Measurements from ENCODE around the gene MICAL2. TPM values are rescaled to one million over a fixed set of nuclear protein-coding genes. Genes with fewer than 3 reads are reported as not detected.

The MICAL2 gene
- polyA plus RNA-seq, 4 donors = 15.9 to 41.1 (median 25.6) TPM

DNA sequence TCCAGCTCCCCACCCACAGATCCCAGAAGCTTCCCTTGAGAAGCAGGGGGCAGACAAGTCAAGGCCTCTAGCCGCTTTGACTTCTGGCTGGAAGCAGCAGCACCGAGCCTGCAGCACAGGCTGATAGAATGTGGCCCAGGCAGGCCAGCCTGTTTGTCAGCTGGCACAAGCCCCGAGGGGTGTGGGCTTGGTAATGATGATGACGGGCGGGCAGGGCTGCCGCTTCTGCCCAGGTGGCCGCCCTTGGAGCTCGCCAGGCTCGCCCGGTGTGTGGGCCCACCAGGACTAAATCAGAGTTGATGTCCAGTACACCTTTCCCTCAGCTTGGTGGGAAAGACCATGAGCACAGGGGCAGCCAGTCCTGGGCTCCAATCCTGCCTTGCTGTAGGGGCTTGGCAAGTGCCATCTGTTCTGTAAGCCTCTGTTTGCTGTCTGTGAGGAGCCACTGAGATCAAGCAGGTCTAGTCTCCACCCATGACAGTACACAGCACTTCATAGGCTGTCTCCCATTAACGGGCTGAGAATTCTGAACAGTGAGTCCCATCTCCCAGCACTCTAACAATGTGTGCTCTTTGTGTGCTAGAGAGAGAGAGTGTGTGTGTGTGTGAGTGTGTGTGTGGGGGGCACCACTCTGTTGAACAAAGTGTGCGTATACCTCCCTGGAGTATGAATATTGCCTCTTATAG lies 26.8 kb downstream of the MICAL2 start:
- Histone ChIP-seq H3K9me3 (ENCODE audit: control insufficient read depth in 2 of 2, insufficient read depth in 1 of 2, low read depth in 1 of 2, low read length in 1 of 2) (no peaks in the 10 kb centered on the region), H3K4me1 (ENCODE audit: control insufficient read depth in 3 of 3, insufficient read depth in 2 of 3, low read depth in 1 of 3, low read length in 2 of 3) (peaks cover 0 to 20% (median 9%) of the 10 kb centered on the region in 3 donors), H3K27me3 (ENCODE audit: control insufficient read depth in 3 of 3, insufficient read depth in 3 of 3, low read length in 3 of 3) (no peaks in the 10 kb centered on the region), H3K27ac (ENCODE audit: low read depth in 1 of 3, low read length in 2 of 3) (peak overlapping the region in 2 of 3 donors; percentile 4 to 30), H3K4me3 (ENCODE audit: low read depth in 1 of 3, low read length in 3 of 3) (no peak overlapping the region), H3K36me3 (ENCODE audit: control insufficient read depth in 3 of 3, insufficient read depth in 2 of 3, low read depth in 1 of 3, low read length in 3 of 3) (peaks cover 0 to 16% (median 0%) of the 10 kb centered on the region in 3 donors)
- 72 to 84% (median 77%) methylated on average over 12 of the region's 12 CpGs for WGBS, 3 donors
- DNase-seq (peak in 1 of 2 donors; percentile 32), FAIRE-seq (no peak)

DNA sequence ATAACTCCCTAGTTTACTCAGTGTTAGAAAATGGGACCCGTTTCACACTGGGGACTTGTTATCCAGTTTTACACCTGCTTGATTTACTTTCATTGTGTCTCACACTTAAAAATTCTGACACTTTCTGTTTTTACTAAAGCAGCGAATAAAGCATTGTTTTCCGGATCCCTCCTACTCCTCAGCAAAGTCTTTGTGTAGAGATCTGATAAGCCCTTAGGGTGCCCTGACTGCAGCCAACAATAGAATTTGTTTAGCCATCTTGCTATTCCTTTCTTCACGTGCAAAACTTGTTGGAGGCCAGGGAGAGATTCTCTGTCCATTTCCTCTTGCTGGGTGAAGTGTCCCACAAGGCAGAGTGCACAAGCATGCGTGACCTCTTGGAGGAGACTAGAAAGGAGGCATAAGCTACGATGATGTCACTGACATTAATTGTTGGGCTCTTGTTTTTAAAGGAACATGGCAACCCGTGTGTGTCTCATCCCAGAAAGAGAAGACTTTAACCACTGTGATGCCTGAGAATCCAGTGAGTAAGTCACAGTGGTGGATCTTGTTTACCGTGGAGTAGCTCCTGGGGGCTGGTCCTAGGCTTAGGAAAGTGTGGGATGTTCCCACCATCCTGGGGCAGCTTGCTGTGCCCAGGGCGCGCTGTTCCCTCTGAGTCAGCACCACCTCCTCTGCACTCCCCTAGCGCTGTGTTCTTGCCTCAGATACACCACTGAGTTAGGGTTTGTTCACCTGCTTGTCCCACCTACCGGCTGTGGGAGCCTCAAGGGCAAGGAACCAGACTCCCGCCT lies 27.7 kb downstream of the MICAL2 start:
- WGBS, 3 donors = 68 to 79% (median 77%) methylated on average over 13 of the region's 13 CpGs
- Histone ChIP-seq H3K27ac (ENCODE audit: low read depth in 1 of 3, low read length in 2 of 3) (peak overlapping the region in 1 of 3 donors; percentile 79), H3K27me3 (ENCODE audit: control insufficient read depth in 3 of 3, insufficient read depth in 3 of 3, low read length in 3 of 3) (no peaks in the 10 kb centered on the region), H3K36me3 (ENCODE audit: control insufficient read depth in 3 of 3, insufficient read depth in 2 of 3, low read depth in 1 of 3, low read length in 3 of 3) (peaks cover 0 to 16% (median 0%) of the 10 kb centered on the region in 3 donors), H3K9me3 (ENCODE audit: control insufficient read depth in 2 of 2, insufficient read depth in 1 of 2, low read depth in 1 of 2, low read length in 1 of 2) (no peaks in the 10 kb centered on the region), H3K4me1 (ENCODE audit: control insufficient read depth in 3 of 3, insufficient read depth in 2 of 3, low read depth in 1 of 3, low read length in 2 of 3) (peaks cover 3 to 30% (median 16%) of the 10 kb centered on the region in 3 donors), H3K4me3 (ENCODE audit: low read depth in 1 of 3, low read length in 3 of 3) (no peak overlapping the region)
- no peak for DNase-seq
- no peak for FAIRE-seq

DNA sequence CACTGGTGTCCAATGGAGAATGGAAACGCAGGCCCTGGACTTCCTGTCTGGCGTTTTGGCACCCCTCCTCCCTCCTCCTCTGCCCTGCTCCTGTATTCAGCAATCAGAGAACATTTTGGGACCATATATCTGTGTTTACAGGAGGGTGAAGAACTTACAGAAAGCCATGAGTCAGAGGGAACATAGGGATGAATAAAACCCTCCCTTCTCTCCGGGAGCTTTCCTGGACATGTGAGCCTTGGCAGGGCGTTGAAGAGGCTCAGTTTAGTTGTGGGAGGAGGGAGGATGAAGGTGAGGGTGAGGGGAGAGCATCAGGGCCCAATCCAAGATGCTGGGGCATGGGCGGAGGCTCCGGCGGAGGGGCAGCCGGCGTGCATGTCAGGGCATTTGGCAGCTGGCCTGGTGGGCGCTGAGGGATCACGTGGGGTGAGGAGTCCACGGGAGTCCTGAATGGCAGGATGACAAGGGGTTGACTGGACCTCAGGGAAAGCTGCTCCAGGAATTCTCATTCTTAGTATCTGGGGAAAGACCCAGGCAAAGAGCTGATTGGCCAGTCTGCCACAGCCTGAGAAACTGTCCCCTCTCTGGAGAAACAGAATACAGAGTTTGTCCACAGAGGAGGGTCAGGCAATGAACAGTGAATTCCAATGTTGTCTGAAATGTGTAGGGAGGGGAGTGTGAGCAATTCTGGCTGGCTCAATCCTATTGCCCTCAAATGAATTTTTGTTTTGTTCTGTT lies 28.9 kb downstream of the MICAL2 start:
- H3K4me1 ChIP-seq (ENCODE audit: control insufficient read depth in 3 of 3, insufficient read depth in 2 of 3, low read depth in 1 of 3, low read length in 2 of 3) = peaks cover 10 to 42% (median 22%) of the 10 kb centered on the region in 3 donors
- no peak for FAIRE-seq

DNA sequence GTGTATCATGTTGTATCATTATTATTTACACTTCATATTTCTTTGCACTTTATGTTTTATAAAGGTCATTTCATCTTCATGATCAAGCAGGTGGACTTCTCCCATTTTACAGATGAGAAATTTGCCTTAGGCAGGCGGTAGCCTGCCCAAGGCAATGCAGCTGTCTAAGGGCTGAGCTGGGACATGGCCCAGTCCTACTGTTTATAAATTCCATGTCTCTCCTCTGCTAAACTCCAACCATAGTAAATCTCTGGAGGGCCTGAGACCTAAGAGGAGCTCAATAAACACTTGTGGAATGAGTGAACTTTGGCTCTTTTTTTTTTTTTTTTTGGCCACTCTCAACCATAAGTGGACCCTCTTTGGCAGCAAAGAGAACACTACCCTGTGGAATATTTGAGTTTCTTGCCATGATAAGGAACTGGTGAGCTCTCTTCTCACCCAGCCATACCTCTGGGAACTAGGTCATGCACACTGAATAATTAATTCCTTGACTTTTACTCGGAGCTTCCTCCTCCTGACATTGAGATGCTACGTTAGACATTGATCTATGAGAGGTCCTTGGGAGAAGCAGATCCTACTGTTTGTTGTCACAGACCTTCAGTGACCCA lies 29.9 kb downstream of the MICAL2 start:
- H3K9me3 ChIP-seq (ENCODE audit: control insufficient read depth in 2 of 2, insufficient read depth in 1 of 2, low read depth in 1 of 2, low read length in 1 of 2) = no peaks in the 10 kb centered on the region
- H3K27me3 ChIP-seq (ENCODE audit: control insufficient read depth in 3 of 3, insufficient read depth in 3 of 3, low read length in 3 of 3) = no peaks in the 10 kb centered on the region
- peaks cover 0 to 16% (median 0%) of the 10 kb centered on the region in 3 donors for H3K36me3 ChIP-seq (ENCODE audit: control insufficient read depth in 3 of 3, insufficient read depth in 2 of 3, low read depth in 1 of 3, low read length in 3 of 3)
- H3K4me1 ChIP-seq (ENCODE audit: control insufficient read depth in 3 of 3, insufficient read depth in 2 of 3, low read depth in 1 of 3, low read length in 2 of 3) = peaks cover 14 to 51% (median 25%) of the 10 kb centered on the region in 3 donors
- DNase-seq = no peak
- no peak overlapping the region for H3K4me3 ChIP-seq (ENCODE audit: low read depth in 1 of 3, low read length in 3 of 3)
- peak overlapping the region in 2 of 3 donors; percentile 27 to 38 for H3K27ac ChIP-seq (ENCODE audit: low read depth in 1 of 3, low read length in 2 of 3)
- 66 to 88% (median 87%) methylated on average over 3 of the region's 3 CpGs for WGBS, 3 donors
- no peak for FAIRE-seq

More for the DNA sequence above, 28.9 kb downstream of the MICAL2 start:
- H3K27me3 ChIP-seq (ENCODE audit: control insufficient read depth in 3 of 3, insufficient read depth in 3 of 3, low read length in 3 of 3) = no peaks in the 10 kb centered on the region
- H3K36me3 ChIP-seq (ENCODE audit: control insufficient read depth in 3 of 3, insufficient read depth in 2 of 3, low read depth in 1 of 3, low read length in 3 of 3) = peaks cover 0 to 16% (median 0%) of the 10 kb centered on the region in 3 donors
- peak overlapping the region in 1 of 3 donors; percentile 79 for H3K27ac ChIP-seq (ENCODE audit: low read depth in 1 of 3, low read length in 2 of 3)
- no peak for DNase-seq
- H3K9me3 ChIP-seq (ENCODE audit: control insufficient read depth in 2 of 2, insufficient read depth in 1 of 2, low read depth in 1 of 2, low read length in 1 of 2) = no peaks in the 10 kb centered on the region
- 70 to 74% (median 72%) methylated on average over 12 of the region's 12 CpGs for WGBS, 3 donors
- no peak overlapping the region for H3K4me3 ChIP-seq (ENCODE audit: low read depth in 1 of 3, low read length in 3 of 3)

DNA sequence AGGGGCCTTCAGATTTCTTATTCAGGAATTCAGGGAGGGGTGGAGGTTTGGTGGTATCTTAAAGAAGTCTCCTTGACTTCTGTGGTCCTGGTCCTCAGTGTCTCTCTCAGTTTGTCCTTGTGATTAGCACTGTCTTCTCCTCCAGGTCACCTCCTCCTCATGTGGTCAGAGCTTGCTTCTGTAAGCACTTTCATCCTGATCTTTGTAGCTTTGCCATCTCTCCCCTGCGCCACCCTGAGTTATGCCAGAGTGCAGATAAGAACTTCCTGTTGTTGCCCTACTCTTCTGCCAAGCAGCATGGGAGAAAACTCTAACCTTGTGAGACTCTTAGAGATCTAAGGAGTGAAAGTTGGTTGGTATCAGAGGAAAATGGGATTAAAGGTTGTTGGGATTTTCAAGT lies 30.9 kb downstream of the MICAL2 start:
- Histone ChIP-seq H3K4me3 (ENCODE audit: low read depth in 1 of 3, low read length in 3 of 3) (no peak overlapping the region), H3K27ac (ENCODE audit: low read depth in 1 of 3, low read length in 2 of 3) (peak overlapping the region; percentile 34 to 38 (median 38)), H3K36me3 (ENCODE audit: control insufficient read depth in 3 of 3, insufficient read depth in 2 of 3, low read depth in 1 of 3, low read length in 3 of 3) (peaks cover 0 to 13% (median 0%) of the 10 kb centered on the region in 3 donors), H3K4me1 (ENCODE audit: control insufficient read depth in 3 of 3, insufficient read depth in 2 of 3, low read depth in 1 of 3, low read length in 2 of 3) (peaks cover 14 to 49% (median 25%) of the 10 kb centered on the region in 3 donors), H3K9me3 (ENCODE audit: control insufficient read depth in 2 of 2, insufficient read depth in 1 of 2, low read depth in 1 of 2, low read length in 1 of 2) (no peaks in the 10 kb centered on the region), H3K27me3 (ENCODE audit: control insufficient read depth in 3 of 3, insufficient read depth in 3 of 3, low read length in 3 of 3) (no peaks in the 10 kb centered on the region)
- DNase-seq (peak in 1 of 2 donors; percentile 83), FAIRE-seq (no peak)
- WGBS, 3 donors = 7 to 61% (median 29%) methylated on average over 1 of the region's 1 CpG

DNA sequence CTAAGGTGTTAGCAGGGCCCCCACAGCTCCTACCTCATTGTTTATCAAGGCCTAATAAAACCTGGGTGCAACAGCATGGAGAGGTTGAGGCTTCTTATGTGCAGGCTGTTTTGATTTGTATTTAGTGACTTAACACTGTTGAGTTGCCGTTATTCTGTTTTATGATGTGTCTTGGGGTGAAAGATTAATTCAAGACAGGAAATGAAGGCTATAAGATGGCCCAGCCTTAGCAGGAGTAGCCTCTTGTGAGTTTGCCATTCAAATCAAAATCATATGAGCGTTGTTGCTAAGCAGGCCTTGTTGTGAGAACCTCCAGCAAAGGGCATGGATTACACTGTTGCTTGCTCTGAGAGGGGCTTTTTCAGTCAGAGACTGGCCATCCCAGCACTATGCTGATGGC lies 31.8 kb downstream of the MICAL2 start:
- peak overlapping the region; percentile 38 to 86 (median 38) for H3K27ac ChIP-seq (ENCODE audit: low read depth in 1 of 3, low read length in 2 of 3)
- FAIRE-seq (no peak), DNase-seq (peak in 1 of 2 donors; percentile 58)

DNA sequence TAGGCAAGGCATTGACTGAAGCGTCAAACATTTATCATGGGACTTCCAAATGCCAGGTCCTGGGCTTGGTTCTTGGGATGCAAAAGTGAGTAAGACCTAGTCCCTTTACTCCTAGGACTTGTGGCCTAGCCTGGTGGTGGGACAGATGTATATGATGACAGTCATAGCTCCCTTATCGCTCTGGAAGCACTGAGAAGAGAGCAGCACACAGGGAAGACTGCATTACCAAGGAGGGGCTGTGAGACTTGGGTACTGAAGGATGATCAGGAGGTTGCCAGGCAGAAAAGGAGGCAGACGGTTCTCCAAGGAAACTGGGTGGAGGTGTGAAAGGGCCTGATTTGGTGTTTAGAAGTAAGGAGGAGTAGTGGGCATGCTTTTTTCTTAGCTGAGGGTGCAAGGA lies 32.5 kb downstream of the MICAL2 start:
- 82 to 95% (median 94%) methylated on average over 3 of the region's 3 CpGs for WGBS, 3 donors
- peak overlapping the region; percentile 57 to 86 (median 63) for H3K27ac ChIP-seq (ENCODE audit: low read depth in 1 of 3, low read length in 2 of 3)

More for the DNA sequence above, 31.8 kb downstream of the MICAL2 start:
- H3K9me3 ChIP-seq (ENCODE audit: control insufficient read depth in 2 of 2, insufficient read depth in 1 of 2, low read depth in 1 of 2, low read length in 1 of 2) = no peaks in the 10 kb centered on the region
- H3K4me3 ChIP-seq (ENCODE audit: low read depth in 1 of 3, low read length in 3 of 3) = no peak overlapping the region
- WGBS, 3 donors = 54 to 74% (median 66%) methylated on average over 2 of the region's 2 CpGs
- no peaks in the 10 kb centered on the region for H3K27me3 ChIP-seq (ENCODE audit: control insufficient read depth in 3 of 3, insufficient read depth in 3 of 3, low read length in 3 of 3)
- H3K36me3 ChIP-seq (ENCODE audit: control insufficient read depth in 3 of 3, insufficient read depth in 2 of 3, low read depth in 1 of 3, low read length in 3 of 3) = peaks cover 0 to 13% (median 0%) of the 10 kb centered on the region in 3 donors
- peaks cover 14 to 49% (median 25%) of the 10 kb centered on the region in 3 donors for H3K4me1 ChIP-seq (ENCODE audit: control insufficient read depth in 3 of 3, insufficient read depth in 2 of 3, low read depth in 1 of 3, low read length in 2 of 3)

More for the DNA sequence above, 32.5 kb downstream of the MICAL2 start:
- no peak overlapping the region for H3K4me3 ChIP-seq (ENCODE audit: low read depth in 1 of 3, low read length in 3 of 3)
- FAIRE-seq (no peak), DNase-seq (no peak)
- H3K27me3 ChIP-seq (ENCODE audit: control insufficient read depth in 3 of 3, insufficient read depth in 3 of 3, low read length in 3 of 3) = no peaks in the 10 kb centered on the region
- peaks cover 0 to 13% (median 0%) of the 10 kb centered on the region in 3 donors for H3K36me3 ChIP-seq (ENCODE audit: control insufficient read depth in 3 of 3, insufficient read depth in 2 of 3, low read depth in 1 of 3, low read length in 3 of 3)
- H3K9me3 ChIP-seq (ENCODE audit: control insufficient read depth in 2 of 2, insufficient read depth in 1 of 2, low read depth in 1 of 2, low read length in 1 of 2) = no peaks in the 10 kb centered on the region
- peaks cover 14 to 49% (median 25%) of the 10 kb centered on the region in 3 donors for H3K4me1 ChIP-seq (ENCODE audit: control insufficient read depth in 3 of 3, insufficient read depth in 2 of 3, low read depth in 1 of 3, low read length in 2 of 3)
